Panc1 (cell line): ENCODE data around the gene RIPPLY3. TPM values are rescaled to one million over a fixed set of nuclear protein-coding genes. Genes with fewer than 3 reads are reported as not detected.

Source experiments
- ATAC-seq: fragments of 200-7000 bp; cut with Tn5 transposase; 2 replicates; pipeline ENCODE4 v1.9.1; 2020; ENCODE audit warnings: mild to moderate bottlenecking, moderate library complexity
- BruUV-seq: library from RNA; stranded (reverse); fragments of 400-500 nt; replicated peaks from 2 replicates; lab custom pipeline; 2021; lab: Mats Ljungman, UMichigan
- CTCF ChIA-PET: fragments of 300-600 bp; sonication (Branson Sonifier 250); formaldehyde crosslinking; loops from one replicate; lab custom pipeline; 2022; ENCODE audit warnings: antibody characterized with exemption; lab: Charles Lee
- POLR2A ChIA-PET: fragments of 300-600 bp; sonication (Branson Sonifier 250); formaldehyde crosslinking; loops from one replicate; lab custom pipeline; 2022; ENCODE audit warnings: antibody characterized with exemption; lab: Charles Lee
- DNase-seq: peaks from one replicate; pipeline ENCODE4 v3.0.0-alpha.2; 2010; ENCODE audit warnings: low read depth, low spot score
- H3K27ac ChIP-seq: 2 replicates; pipeline ENCODE4 v1.5.1; 2011; ENCODE audit warnings: mild to moderate bottlenecking, low read length, inconsistent platforms
- H3K27me3 ChIP-seq: fragments of 200-500 bp; sonication (Bioruptor generic); 2 replicates; pipeline ENCODE4 v1.6.0; 2014; ENCODE audit warnings: low read length, inconsistent platforms; ENCODE audit not compliant: control insufficient read depth, insufficient read depth
- H3K36me3 ChIP-seq: fragments of 200-500 bp; sonication (Bioruptor generic); 2 replicates; pipeline ENCODE4 v1.5.1; 2014; ENCODE audit warnings: inconsistent platforms, mild to moderate bottlenecking, low read length, moderate library complexity; ENCODE audit not compliant: control insufficient read depth, insufficient read depth
- H3K4me1 ChIP-seq: 2 replicates; pipeline ENCODE4 v1.5.1; 2011; ENCODE audit warnings: inconsistent platforms, mild to moderate bottlenecking, low read length, moderate library complexity; ENCODE audit not compliant: control insufficient read depth, insufficient read depth
- H3K4me3 ChIP-seq, 2 experiments: 2 replicates each; pipeline ENCODE4 v1.5.1; 2011 to 2012; ENCODE audit warnings: low read depth in 2 of 2, low read length in 2 of 2, mild to moderate bottlenecking in 2 of 2, inconsistent platforms in 1 of 2, moderate library complexity in 1 of 2
- H3K9me3 ChIP-seq: fragments of 200-500 bp; sonication (Bioruptor generic); 2 replicates; pipeline ENCODE4 v1.5.1; 2014; ENCODE audit warnings: low read depth, mild to moderate bottlenecking, inconsistent platforms, low read length, moderate library complexity; ENCODE audit not compliant: control insufficient read depth, insufficient read depth
- POLR2AphosphoS5 ChIP-seq: IDR thresholded peaks from 2 replicates; pipeline ENCODE4 v1.6.1; 2012; ENCODE audit warnings: mild to moderate bottlenecking, low read depth, low read length, moderate library complexity
- SIN3A ChIP-seq: IDR thresholded peaks from 2 replicates; pipeline ENCODE4 v1.6.1; 2012; ENCODE audit warnings: low read depth, mild to moderate bottlenecking, low read length, moderate library complexity, borderline replicate concordance; ENCODE audit not compliant: insufficient read depth
- TCF7L2 ChIP-seq: IDR thresholded peaks from 2 replicates; pipeline ENCODE4 v1.6.1; 2011; ENCODE audit warnings: mild to moderate bottlenecking, low read depth, low read length, inconsistent platforms
- in situ Hi-C: cut with HindIII; loops from 2 replicates; pipeline ENCODE4 v1.10.0; 2016; ENCODE audit warnings: low sequenced_read_pairs, low pct_unique_long_range_greater_than_20kb
- intact Hi-C: fragments of 100-400 bp; cut with micrococcal nuclease; formaldehyde crosslinking; loops from one replicate; pipeline ENCODE4 v1.10.0; 2022; ENCODE audit not compliant: unreplicated experiment
- total RNA-seq: library from RNA; stranded (reverse); gene quantifications from one replicate; pipeline ENCODE4 v1.2.1, GENCODE V29; 2021; ENCODE audit not compliant: unreplicated experiment
- TF ChIP-seq, protein P1 (sequence below), 2 experiments: IDR thresholded peaks; 2 replicates each; pipeline ENCODE4 v1.6.1; 2011 to 2012; ENCODE audit warnings: low read depth in 2 of 2, control low read depth in 1 of 2, low read length in 1 of 2, mild to moderate bottlenecking in 1 of 2, moderate library complexity in 1 of 2; ENCODE audit not compliant: insufficient read depth in 1 of 2
- TF ChIP-seq, protein P2 (sequence below): fragments of 450-650 bp; IDR thresholded peaks from 2 replicates; pipeline ENCODE4 v1.5.1; 2017; ENCODE audit warnings: mild to moderate bottlenecking

Gene RIPPLY3
- total RNA-seq, 1 experiment from 2014 or later = 1.2 TPM

DNA sequence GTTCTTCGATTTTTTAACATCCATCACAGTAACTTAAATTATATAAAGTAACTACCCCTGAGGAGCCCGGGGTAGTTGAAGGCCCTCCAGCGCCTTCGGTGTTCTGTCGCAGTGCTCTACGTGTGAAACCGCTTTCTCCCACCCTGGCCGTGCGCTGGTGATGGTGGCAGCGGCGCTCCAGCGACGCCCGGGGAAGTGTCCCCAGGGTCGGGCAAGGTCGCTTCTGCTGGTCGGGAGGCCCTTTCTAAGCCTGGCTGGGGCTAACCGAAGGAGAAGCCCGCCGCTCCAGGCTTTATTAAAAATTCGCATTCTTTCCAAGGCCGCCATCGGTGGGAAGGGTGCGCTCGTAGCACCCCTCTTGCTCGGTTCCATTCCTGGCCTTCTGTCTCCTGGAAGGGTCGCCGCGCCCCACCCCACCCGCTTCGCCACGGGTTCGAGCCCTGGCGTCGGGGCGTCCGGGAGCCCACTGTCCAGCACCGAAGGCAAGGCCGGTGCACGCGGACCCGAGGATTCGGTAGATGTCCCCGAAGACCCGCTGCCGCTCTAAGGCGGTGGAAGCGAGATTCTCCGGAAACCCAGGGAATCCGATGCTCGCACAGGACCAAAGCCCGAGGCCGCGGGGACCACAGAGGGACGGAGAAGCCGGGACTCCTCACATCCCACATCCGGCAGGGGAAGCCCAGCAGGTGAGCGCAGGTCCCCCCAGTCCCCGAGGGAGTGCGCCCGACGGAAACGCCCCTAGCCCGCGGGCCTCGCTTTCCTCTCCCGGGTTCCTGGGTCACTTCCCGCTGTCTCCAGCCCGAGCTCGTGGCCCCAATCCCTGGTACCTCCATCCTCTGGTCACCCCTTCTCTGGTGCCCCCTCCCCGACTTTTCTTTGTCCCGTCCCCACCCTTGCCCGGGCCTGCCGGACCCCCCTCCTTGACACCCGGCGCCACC, 685 bp upstream of the RIPPLY3 start:
- Histone ChIP-seq H3K4me1 (no peaks in the 10 kb centered on the region; the same call in 1 of the 2 replicates), H3K36me3 (no peaks in the 10 kb centered on the region), H3K27me3 (no peaks in the 10 kb centered on the region), H3K4me3 (peak overlapping the region; percentile 46 to 47; a peak in 3 of 4 replicates), H3K27ac (no peak overlapping the region), H3K9me3 (no peaks in the 10 kb centered on the region)
- intact Hi-C loops (no loop called here), in situ Hi-C loops (no loop called here)
- ATAC-seq (no peak), DNase-seq (no peak)
- no peak for TF ChIP-seq POLR2AphosphoS5
- no peak for TF ChIP-seq SIN3A
- no peak for TF ChIP-seq TCF7L2
- POLR2A ChIA-PET = interaction anchor here (0.6 kb wide), 2 partner anchors 39 to 212 kb away, joined by 3 to 7 read pairs; no protein-coding TSS in a partner anchor
- BruUV-seq = no TSS peak
- CTCF ChIA-PET = no interaction called here

DNA sequence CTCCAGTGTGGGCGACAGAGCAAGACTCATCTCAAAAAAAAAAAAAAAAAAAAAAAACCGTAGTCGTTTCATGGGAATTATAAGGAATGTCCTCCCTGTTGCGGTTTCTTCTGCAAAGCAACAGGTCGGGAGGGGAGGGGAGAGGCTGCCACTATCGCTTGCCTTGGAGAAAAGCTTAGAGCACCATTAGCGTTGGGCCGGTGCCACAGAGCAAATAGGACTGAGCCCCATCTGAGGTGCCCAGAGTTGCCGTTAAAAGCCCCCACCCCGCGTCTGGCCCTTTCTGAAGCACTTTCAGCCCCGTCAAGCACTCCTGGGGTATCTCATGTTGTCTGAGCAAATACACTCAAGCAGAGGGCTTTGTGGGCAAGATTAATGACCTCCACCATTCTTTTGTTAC, 2.2 kb downstream of the RIPPLY3 start:
- BruUV-seq = no TSS peak
- DNase-seq (no peak), ATAC-seq (no peak)
- Histone ChIP-seq H3K27ac (no peak overlapping the region), H3K4me3 (no peak overlapping the region), H3K9me3 (no peaks in the 10 kb centered on the region), H3K27me3 (no peaks in the 10 kb centered on the region), H3K36me3 (no peaks in the 10 kb centered on the region), H3K4me1 (no peaks in the 10 kb centered on the region; the same call in 1 of the 2 replicates)
- POLR2A ChIA-PET = interaction anchor here (0.5 kb wide), 1 partner anchor 9 kb away, joined by 4 read pairs; no protein-coding TSS in a partner anchor
- TF ChIP-seq TCF7L2 = no peak
- no peak for TF ChIP-seq POLR2AphosphoS5
- TF ChIP-seq, protein P1, sequence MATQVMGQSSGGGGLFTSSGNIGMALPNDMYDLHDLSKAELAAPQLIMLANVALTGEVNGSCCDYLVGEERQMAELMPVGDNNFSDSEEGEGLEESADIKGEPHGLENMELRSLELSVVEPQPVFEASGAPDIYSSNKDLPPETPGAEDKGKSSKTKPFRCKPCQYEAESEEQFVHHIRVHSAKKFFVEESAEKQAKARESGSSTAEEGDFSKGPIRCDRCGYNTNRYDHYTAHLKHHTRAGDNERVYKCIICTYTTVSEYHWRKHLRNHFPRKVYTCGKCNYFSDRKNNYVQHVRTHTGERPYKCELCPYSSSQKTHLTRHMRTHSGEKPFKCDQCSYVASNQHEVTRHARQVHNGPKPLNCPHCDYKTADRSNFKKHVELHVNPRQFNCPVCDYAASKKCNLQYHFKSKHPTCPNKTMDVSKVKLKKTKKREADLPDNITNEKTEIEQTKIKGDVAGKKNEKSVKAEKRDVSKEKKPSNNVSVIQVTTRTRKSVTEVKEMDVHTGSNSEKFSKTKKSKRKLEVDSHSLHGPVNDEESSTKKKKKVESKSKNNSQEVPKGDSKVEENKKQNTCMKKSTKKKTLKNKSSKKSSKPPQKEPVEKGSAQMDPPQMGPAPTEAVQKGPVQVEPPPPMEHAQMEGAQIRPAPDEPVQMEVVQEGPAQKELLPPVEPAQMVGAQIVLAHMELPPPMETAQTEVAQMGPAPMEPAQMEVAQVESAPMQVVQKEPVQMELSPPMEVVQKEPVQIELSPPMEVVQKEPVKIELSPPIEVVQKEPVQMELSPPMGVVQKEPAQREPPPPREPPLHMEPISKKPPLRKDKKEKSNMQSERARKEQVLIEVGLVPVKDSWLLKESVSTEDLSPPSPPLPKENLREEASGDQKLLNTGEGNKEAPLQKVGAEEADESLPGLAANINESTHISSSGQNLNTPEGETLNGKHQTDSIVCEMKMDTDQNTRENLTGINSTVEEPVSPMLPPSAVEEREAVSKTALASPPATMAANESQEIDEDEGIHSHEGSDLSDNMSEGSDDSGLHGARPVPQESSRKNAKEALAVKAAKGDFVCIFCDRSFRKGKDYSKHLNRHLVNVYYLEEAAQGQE (IDR thresholded peaks at IDR 0.05; ENCODE audit: insufficient read depth in 1 of 2, low read depth in 2 of 2, low read length in 1 of 2) = no peak
- TF ChIP-seq, protein P2, sequence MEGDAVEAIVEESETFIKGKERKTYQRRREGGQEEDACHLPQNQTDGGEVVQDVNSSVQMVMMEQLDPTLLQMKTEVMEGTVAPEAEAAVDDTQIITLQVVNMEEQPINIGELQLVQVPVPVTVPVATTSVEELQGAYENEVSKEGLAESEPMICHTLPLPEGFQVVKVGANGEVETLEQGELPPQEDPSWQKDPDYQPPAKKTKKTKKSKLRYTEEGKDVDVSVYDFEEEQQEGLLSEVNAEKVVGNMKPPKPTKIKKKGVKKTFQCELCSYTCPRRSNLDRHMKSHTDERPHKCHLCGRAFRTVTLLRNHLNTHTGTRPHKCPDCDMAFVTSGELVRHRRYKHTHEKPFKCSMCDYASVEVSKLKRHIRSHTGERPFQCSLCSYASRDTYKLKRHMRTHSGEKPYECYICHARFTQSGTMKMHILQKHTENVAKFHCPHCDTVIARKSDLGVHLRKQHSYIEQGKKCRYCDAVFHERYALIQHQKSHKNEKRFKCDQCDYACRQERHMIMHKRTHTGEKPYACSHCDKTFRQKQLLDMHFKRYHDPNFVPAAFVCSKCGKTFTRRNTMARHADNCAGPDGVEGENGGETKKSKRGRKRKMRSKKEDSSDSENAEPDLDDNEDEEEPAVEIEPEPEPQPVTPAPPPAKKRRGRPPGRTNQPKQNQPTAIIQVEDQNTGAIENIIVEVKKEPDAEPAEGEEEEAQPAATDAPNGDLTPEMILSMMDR = no peak
- TF ChIP-seq SIN3A = no peak
- intact Hi-C loops (no loop called here), in situ Hi-C loops (no loop called here)
- CTCF ChIA-PET = no interaction called here
